GM18502 (cell line): Measurements from ENCODE around the gene RNF4.
"Not testable (repeated sequence)": the region's sequence is repeated elsewhere in the genome, so short reads cannot be mapped to it uniquely, and the experiment has no call there.

Experiments used
- ATAC-seq: cut with Tn5 transposase; IDR thresholded peaks from one replicate; pipeline ENCODE4 v1.9.1; 2021; ENCODE audit warnings: mild to moderate bottlenecking; ENCODE audit not compliant: unreplicated experiment, poor library complexity

The RNF4 gene, protein sequence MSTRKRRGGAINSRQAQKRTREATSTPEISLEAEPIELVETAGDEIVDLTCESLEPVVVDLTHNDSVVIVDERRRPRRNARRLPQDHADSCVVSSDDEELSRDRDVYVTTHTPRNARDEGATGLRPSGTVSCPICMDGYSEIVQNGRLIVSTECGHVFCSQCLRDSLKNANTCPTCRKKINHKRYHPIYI

DNA sequence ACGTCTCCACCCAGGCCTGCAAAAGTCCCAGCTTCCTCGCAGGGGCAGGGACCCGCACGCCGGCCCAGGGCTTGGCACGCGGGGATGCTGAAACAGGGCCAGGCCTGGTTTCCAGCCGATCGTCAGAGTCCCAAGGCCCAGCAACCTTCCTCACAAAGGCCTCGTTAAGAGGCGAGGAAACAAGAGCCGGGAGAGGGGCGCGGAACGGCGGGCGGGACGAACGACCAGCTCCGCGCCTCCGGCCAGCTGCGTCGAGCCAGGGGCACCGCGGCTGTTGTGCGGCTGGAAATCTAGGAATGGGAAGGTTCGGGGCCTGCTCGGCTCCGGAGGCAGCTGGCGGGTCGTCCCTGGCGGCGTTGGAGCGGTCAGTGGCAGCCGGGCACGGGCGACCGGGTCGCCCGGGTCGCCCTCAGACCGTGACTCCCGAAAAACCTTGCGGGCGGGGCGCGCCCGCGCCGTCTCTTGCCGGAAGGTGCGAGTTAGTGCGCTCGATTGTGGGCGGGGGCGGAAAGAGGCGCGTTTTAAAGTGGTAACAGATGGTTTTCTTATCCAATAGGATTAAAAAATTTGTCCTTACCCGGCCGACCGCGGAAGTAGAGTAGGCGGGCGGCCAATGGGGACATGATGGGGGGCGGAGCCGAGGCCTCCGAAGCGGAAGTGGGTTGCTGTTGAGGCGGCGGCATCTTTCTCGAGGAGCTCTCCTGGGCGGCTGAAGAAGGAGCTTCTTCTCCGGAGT is at the start of gene RNF4:
TSS of gene RNF4 (plus strand) at position 651 of the 736 bp plus-strand sequence. CDS start 21,388 bp downstream, outside the sequence.
- peak; percentile 82 for ATAC-seq

DNA sequence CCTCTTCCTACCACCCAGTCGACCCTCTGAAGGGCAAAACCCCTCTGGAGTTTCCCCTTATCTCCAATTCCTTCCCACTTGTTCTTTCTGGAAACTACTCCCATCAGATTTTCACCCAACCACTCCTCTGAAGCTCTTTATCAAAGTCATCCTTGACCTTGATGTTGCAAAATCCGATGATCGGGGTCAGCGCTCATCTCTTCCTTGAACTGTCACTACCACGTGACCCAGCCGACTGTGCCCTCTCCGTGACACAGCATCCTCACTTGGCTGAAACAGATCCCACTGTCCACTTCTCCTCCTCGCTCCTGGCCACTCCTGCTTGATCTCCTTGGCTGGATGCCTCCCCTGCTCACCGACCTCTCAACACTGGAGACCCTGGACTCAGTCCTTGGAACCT is 49.1 kb upstream of the RNF4 start:
- ATAC-seq = no peak

DNA sequence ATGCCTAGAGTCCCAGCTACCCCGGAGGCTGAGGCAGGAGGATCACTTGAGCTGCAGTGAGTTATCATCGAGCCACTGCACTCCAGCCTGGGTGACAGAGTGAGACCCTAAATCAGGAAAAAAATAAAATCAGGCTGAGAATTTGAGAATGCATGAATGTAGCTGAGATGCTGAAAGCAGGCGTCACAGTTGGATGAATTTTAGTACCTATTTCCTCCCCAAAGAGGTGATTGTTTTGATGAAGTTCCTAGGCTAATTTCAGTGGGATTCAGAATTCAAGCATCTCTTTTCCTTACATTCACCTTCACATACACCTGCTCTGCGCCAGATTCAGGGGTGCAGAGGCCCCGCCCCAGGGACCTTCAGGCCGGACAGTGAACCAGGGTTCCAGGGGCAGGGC is 47.0 kb upstream of the RNF4 start:
- ATAC-seq = no peak

DNA sequence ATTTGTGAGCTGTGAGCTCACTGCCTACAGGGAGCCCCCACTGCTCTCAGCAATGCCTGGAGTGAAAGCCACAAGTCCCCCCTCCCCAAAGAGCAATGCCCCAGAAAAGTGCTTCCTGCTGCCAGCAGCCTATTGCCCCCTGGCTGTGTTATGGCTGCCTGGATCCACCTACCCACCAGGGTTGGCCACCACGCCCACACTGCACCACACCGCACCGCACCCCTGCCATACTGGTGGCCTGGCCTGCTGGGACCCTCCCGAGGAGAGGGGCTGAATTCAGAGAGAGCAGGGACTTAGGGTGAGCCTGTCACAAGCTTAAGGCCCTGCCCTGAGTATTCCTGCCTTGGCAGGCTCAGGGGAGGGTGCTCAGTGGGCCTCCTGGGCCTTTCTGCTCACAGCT is 45.8 kb upstream of the RNF4 start:
- ATAC-seq = no peak

DNA sequence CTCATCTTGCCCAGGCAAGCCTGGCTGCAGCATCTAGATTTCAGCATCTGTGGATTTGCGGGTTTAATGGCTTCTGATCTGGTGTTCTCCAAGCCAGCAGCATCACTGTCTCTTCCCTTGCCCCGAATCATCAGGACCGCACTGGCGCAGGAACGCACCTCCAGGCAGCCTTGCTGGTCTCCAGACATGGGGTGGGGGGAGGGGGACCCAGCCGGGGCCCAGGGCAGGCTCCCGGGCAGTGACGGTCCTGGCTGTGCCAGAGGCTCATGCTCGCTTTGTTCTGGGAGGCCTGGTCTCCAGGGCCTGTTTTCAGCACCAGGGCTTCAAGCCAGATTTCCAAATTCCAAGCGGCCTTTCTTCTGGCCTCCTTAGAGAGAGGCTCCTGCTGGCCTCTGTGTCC is 45.2 kb upstream of the RNF4 start:
- no peak for ATAC-seq

DNA sequence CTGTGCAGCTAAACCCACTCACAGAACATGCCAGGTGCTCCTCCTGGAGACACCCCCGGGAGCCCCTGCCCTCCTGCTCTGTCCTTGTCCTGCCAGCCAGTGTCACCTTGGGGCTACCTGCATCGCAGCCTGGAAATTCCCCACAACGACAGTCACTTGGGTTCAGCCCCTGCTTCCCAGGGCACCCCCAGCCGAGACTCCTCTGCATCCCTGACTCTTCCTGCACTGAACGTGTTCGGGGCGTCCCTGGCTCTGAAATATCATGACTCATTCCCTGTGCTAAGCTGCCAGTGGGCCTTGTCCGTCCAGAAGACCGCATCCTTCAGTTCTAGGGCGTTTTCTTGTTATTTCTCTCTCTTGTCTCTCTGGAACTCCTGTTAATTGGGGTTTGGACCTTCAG is 44.3 kb upstream of the RNF4 start:
- no peak for ATAC-seq

DNA sequence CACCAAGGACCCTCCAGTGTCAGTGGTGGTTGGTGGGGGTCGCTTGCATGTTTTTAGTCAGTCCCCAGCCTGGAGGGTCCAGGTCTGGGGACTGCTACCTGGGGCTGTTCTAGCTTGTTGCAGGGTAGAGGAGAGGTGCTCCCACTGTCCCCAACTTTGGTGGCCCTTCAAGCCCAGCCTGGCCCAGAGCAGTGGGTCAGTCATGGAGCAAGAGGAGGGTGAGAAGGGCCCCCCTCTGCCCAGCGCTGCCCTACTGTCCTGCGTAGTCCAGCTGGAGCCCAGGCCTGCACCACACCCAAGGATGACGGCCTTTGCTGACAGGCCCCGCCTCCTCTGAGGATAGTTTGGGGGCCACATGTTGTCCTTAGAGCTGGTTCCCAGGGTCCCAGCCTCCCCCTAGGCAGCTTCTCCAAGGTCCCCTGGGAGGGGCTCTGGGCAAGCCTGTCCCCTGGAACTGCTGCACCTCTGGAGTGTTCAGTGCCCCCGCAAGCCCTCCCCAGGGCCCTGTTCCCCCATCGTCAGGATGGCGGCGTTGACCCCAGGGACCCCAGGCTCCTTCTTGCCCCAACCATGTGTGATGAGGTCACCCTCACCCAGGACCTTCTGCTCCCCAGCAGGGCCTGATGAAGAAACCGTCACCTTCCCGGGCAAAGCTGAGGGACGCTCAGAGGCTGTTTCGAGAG is 43.4 kb upstream of the RNF4 start:
- ATAC-seq = no peak

DNA sequence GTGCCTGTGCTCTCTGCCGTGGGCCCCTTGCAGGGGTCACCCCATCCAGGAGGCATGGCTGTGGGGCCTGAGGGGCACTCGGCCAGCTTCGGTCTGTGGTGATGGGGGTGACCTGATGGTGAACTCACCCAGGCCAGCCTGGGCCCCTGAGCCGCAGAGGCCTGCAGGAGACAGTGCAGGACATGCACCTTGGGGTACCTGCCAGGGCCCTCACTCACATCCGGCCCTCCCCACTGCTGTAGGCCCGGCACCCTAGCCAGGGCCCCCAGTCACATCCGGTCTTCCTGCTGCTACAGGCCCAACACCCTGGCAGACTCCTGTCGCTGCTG is 42.9 kb upstream of the RNF4 start:
- ATAC-seq = no peak

DNA sequence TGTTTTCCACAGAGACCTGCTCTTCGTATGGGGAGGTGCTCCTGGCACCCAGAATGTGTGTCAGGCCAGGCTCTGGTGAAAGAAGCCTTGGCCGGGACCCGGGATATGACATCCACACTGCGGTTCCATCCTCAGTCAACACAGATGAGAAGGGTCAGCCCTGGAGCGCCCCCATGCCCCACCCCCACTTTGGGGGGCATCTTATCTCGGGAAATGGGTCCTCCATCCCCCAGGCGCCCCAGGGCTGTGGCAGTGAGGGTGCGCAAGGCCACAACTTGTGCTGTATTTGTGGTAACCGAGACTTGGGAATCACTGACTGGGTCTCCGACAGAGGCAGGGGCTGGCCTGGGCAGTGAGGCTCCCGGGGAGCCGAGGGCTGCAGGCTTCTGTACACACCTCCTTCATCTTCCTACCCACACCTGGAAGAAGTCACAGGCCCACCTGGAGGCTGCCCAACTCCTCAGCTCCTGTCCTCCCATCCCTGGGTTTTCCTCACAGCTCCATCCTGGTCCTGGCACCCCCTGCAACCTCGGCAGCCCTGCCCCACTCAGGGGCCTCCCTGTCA is 42.1 kb upstream of the RNF4 start:
- ATAC-seq = no peak

DNA sequence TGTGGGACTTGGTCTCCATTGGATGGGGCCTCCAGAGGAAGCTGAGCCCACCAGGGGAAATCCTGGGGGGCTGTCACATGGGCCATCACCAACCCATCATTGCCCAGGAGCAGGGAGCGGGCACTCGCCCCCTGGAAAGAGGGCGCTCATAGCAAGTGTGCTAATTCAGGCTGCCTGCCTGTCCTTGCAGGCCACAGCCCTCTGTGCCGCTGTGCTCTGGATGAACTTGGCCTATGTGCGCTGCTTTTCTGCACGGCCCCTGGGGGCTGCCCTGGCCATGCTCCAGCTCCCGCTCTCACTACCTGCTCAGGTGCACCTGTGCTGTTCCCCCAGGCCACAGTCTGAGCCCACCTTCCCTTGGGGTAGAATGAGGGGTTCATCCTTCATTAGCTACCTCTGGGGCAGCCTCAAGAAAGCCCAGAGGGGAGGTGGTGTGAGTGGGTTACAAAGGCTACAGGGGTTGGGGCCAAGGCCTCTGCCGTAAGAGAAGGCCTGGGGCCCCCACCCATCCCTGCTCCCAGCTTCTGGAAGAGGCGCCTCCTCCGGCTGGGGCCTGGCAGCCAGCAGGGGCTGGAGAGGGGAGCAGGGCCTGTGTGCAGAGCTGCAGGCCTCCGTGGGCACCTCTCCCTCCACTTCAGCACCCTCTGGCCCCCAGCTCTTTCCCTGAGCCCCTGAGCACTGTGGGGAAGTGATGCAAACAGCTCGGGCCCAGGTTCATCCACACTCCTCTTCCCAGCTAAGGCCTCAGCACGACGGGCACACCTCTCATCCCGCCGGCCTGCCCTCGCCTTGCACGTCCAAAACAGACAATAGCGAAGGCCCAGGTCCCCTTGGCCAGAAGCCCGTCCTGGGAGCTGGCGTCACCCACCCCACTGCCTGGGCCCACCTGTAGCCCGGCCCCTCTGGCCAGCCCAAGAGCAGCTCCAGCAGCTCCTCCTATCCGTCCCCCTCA is 41.2 kb upstream of the RNF4 start:
- no peak for ATAC-seq

DNA sequence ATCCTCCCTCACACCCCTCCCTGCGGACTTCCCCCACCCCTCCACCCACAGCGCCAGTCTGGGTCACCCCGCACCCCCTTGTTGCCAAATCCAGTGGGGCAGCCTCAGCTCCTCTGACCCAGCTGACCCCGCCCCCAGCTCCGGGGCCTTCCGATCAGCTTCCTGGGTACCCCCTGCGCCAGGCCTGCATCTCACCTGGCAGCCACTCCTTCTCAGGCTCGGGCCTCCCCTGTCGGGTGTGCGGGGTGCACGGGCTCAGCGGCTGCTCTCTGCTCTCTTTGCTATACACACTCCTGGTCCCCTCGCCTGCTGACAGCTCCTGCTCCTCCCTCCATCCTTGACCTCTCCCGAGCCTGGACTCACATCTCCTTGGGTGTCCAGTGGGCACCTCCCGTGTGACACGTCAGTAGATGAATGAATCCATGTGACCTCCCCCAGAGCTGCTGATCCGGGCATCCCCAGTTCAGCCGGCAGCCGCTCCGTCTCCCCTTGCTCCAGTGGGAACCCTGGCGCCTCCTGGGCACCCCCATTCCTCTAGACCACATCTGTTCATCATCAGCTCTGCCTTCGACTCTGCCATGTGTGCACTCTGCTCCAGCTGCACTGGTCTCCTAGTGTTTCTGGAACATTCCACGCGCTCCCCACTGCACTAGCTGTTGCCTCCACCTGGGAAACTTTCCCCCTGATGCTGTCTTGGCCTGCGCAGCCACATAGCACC is 40.3 kb upstream of the RNF4 start:
- no peak for ATAC-seq

DNA sequence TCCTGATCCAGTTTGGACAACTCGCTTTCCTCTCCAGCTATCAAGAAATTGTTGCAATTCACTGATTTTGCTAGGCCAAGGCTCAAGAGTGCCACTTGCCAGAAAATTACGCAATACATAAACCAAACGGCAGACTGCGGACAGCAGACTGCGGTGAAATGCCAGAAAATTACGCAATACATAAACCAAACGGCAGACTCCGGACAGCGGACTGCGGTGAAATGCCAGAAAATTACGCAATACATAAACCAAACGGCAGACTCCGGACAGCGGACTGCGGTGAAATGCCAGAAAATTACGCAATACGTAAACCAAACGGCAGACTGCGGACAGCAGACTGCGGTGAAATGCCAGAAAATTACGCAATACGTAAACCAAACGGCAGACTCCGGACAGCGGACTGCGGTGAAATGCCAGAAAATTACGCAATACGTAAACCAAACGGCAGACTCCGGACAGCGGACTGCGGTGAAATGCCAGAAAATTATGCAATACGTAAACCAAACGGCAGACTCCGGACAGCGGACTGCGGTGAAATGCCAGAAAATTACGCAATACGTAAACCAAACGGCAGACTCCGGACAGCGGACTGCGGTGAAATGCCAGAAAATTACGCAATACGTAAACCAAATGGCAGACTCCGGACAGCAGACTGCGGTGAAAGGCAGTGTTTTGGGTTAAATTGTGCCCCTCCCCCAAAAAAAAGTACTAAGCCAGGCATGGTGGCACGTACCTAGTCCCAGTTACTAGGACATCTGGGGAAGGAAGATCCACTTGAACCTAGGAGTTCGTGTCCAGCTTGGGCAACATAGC is 38.8 kb upstream of the RNF4 start:
- not testable (repeated sequence) for ATAC-seq

DNA sequence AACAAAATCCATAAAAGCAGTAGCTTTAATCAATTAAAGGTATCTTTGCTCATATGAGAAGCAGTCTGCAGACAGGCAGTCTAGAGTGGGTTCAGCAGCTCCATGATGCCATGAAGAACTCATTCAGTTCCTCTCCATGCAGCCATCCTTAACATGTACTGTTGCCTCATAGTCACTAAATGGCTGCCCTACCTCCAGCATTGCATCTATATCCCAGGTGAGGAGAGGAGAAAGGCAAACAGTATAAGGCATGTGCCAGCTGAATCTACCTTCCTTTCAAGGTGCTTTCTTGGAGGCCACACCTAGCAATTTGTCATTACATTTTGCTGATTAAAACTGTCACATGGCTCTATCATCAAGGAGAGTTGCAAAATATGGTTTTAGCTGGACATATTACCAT is 36.9 kb upstream of the RNF4 start:
- ATAC-seq = no peak

DNA sequence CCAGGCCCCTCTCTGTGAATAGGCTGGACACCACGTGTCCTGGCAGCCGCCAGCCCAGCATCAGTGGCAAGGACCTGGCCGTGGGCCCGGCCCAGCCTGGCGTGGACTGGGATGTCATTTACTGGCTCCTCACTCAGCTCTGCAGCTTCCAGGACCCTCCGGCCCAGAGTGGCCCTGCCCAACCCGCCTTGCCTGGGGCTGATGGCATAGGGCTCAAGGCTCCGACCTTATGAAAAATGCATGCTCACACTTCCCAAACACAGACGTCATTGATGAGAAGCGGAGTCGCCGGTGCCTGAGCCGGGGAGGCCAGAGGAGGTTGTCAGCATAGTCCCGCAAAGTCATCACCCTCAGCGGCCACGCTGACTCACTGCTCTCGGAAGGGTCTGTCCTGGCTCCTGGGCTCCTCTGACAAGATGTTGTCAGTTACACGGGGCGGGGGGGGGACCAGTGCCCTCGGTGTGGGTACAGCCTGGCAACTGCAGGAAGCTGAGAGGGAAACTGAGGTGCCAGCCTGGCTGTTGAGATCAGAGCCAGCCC is 35.8 kb upstream of the RNF4 start:
- ATAC-seq = no peak

DNA sequence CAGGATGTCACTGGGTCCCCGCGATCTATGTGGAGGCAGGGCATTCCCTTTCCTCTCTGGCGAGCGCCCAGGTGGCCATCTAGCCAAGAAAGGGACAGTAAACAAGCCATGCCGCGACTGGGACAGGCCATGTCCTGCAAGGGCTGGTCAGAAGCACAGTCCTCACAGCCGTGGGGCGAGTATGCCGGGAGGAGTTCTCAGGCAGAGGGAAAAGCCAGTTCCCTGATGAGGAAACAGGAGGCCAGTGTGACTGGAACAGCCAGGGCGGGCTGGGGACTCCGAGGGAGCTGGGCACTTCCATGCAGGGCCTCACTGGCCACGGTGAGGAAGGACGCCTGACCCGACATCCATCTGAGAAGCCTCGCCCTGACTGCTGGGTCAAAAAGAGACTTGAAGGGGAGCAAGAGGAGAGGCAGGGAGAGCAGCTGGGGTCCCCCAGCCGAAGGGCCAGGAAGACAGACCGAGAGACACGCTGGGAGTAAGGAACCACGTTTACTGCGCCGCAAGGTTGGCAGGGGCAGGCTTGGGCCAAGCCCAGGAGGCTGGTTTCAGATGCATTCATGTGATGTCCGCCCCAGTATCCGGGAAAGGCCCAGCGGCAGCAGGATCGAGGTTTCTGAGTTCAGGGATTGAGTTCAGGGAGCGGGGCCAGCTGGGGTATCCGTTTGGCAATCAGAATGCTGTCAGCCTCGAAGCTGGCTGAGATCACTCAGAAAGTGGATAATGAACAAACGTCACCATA is 35.1 kb upstream of the RNF4 start:
- ATAC-seq = no peak

DNA sequence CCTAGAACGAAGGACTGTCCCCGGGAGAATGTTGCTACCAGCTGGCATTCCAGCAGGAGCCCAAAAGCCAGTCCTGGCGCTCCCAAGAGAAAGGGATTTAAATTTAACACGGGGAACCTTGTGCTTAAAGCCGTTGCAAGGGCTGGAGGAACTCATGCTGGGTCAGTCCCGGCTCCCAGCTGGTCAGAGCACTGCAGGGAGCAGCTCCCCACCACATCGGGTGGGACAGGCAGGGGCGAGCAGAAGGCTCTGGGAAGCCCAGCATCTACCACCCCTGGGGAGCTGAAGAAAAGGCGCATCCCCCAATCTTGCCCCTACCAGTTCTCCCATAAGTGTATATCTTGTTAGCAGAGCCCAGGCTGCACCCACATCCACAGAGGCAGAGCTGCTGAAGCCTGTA is 34.5 kb upstream of the RNF4 start:
- no peak for ATAC-seq

DNA sequence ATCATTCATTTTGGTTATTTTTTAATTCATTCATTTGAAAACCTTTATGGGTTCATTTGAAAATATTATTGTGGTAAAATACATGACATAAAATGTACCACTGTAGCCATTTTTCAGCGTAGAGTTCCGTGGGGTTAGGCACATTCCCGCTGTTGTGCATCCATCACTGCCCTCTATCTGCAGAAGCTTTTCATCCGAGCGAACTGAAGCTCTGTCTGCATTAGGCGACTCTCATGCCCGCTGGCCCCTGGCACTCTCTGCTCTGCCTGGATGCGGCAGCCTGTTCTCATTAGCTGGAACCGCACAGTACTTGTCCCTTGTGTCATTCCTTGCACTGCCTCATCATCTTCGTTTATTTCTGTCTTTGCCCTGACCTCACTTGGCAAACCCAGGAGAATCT is 32.6 kb upstream of the RNF4 start:
- no peak for ATAC-seq
